Measurements from ENCODE around the gene SLC19A1.

GRCh38 chr21:45511007-45511406, 31.2 kb downstream of the SLC19A1 start:
- TF ChIP-seq JUND (IDR thresholded peaks at IDR 0.05) (no peak), YY1 (IDR thresholded peaks at IDR 0.05) (no peak), CTCF (IDR thresholded peaks at IDR 0.05; ENCODE audit: low read depth, low read length, missing input control) (no peak), EGR1 (IDR thresholded peaks at IDR 0.05; ENCODE audit: low read depth in 2 of 2) (no peak), FOXA1 (IDR thresholded peaks at IDR 0.05) (no peak), RAD21 (IDR thresholded peaks at IDR 0.05) (no peak), RXRA (IDR thresholded peaks at IDR 0.05) (no peak), REST (IDR thresholded peaks at IDR 0.05) (no peak), GABPA (IDR thresholded peaks at IDR 0.05 in 1 of 2, conservative IDR thresholded peaks at IDR 0.05 in 1 of 2) (no peak), SP1 (IDR thresholded peaks at IDR 0.05) (no peak), ZBTB33 (IDR thresholded peaks at IDR 0.05) (no peak), MAX (IDR thresholded peaks at IDR 0.05) (no peak), ATF3 (IDR thresholded peaks at IDR 0.05) (no peak)
